ES-I3 (cell line): ENCODE data around the gene ZNF318.
"Not testable (repeated sequence)": the region's sequence is repeated elsewhere in the genome, so short reads cannot be mapped to it uniquely, and the experiment has no call there.

Experiments
- H3K36me3 ChIP-seq: 2 replicates; pipeline ENCODE4 v1.6.1; 2013; ENCODE audit warnings: mild to moderate bottlenecking, low read length, control low read depth, moderate library complexity; ENCODE audit not compliant: insufficient read depth
- H3K4me1 ChIP-seq: 2 replicates; pipeline ENCODE4 v1.6.1; 2013; ENCODE audit warnings: mild to moderate bottlenecking, control low read depth, low read length; ENCODE audit not compliant: insufficient read depth
- H3K9ac ChIP-seq: 2 replicates; pipeline ENCODE4 v1.6.1; 2013; ENCODE audit warnings: low read depth, mild to moderate bottlenecking, low read length, moderate library complexity
- H3K9me3 ChIP-seq: 2 replicates; pipeline ENCODE4 v1.6.1; 2013; ENCODE audit warnings: mild to moderate bottlenecking, low read length, moderate library complexity; ENCODE audit not compliant: control insufficient read depth, insufficient read depth

Gene ZNF318

DNA sequence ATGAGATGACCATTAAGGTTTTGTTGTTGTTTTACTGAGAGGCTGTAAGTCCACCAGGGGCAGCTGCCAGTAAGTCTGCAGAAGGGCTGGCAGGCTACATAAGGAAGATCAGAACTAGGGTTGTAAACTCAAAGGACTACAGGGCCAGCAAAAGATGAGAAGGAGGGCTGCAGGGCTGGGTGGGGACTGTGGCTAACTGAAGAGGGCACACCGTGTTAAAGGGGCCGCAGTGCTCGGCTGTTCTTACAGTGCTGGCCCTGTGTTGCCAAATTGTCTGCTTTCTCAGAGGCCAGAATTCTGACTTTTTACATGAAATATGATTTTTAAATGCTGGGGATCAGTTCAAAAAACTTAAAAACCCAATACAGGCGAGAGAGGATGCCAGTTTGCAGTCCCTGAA lies 25.5 kb upstream of the ZNF318 start:
- no peaks in the 10 kb centered on the region for H3K36me3 ChIP-seq
- no peaks in the 10 kb centered on the region for H3K4me1 ChIP-seq
- H3K9ac ChIP-seq, result no peak overlapping the region

GRCh38 chr6:43393602-43394001 lies 24.2 kb upstream of the ZNF318 start:
- H3K36me3 ChIP-seq, result no peaks in the 10 kb centered on the region

More for the DNA sequence above, 25.5 kb upstream of the ZNF318 start:
- no peaks in the 10 kb centered on the region; the same call in 1 of the 2 replicates for H3K9me3 ChIP-seq

DNA sequence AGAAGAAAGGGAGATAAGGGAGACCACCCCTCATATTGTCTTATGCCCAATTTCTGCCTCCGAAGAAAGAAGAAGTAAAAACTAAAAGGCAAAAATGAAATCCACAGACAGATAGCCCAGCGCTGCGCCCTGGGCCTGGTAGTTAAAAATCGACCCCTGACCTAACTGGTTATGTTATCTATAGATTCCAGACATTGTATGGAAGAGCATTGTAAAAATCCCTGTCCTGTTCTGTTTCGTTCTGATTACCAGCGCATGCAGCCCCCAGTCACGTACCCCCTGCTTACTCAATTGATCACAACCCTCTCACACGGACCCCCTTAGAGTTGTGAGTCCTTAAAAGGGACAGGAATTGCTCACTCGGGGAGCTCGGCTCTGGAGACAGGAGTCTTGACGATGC lies 23.7 kb upstream of the ZNF318 start:
- not testable (repeated sequence) for H3K36me3 ChIP-seq, H3K4me1 ChIP-seq, H3K9me3 ChIP-seq, H3K9ac ChIP-seq

More at GRCh38 chr6:43393602-43394001, 24.2 kb upstream of the ZNF318 start:
- Histone ChIP-seq H3K9me3 (no peaks in the 10 kb centered on the region; the same call in 1 of the 2 replicates), H3K4me1 (no peaks in the 10 kb centered on the region), H3K9ac (no peak overlapping the region)

DNA sequence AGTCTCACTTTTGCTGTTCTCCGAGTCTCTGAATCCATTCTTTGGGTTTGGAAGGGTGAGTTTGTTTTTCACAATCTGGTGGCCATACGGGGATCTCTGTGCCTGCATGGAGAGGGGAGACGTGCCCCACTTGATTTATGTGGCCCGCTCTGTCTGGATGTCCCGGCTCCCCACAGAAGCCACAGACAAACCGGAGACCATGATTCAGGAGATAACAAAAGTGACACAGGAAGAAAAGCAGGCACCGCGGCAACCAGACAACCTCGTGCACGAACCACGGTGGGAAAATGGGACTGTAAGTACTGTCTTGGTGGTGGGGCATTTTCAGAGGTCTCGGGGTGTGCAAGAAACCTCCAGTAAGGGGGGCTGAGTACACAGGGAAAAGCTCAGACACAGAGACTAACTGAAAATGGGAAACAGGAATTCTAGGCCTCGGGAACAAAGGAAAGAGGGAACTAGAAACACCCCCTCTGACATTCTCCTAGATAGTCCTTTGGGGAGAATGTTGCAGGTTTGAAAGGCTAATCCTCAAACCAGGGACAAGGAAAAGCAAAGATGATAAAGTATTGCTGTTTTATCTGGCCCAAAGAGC lies 22.1 kb upstream of the ZNF318 start:
- no peaks in the 10 kb centered on the region for H3K36me3 ChIP-seq
- no peak overlapping the region for H3K9ac ChIP-seq
- no peaks in the 10 kb centered on the region; the same call in 1 of the 2 replicates for H3K9me3 ChIP-seq
- no peaks in the 10 kb centered on the region for H3K4me1 ChIP-seq

DNA sequence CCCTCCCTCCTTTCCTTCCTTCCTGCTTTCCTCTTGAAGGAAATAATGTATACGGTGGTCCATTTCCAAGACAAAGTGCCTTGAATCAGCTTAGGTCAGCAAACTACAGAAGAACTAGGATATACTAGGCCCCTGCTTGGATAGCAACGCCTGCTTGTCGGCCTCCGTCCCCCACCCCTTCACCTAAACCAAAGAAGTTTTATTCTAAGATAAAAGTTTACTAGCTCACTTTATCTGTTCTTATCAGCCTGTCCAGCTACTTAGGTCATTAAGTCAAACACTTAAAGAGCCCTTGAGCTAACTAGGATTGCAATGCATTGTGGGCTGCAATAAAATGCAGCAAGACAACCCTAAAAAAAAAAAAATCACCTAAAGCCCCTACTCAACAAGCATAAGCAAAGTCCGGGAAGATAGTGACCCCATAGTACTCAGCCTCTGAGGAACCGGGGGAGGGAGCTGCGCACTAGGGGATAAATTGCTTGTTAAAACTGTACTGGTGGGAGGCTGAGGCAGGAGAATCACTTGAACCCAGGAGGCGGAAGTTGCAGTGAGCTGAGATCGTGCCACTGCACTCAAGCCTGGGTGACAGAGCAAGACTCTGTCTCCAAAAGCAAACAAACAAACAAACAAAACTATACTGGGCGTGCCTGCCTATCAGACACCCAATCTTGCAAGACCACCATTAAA lies 21.4 kb upstream of the ZNF318 start:
- not testable (repeated sequence) for H3K9ac ChIP-seq, H3K9me3 ChIP-seq

DNA sequence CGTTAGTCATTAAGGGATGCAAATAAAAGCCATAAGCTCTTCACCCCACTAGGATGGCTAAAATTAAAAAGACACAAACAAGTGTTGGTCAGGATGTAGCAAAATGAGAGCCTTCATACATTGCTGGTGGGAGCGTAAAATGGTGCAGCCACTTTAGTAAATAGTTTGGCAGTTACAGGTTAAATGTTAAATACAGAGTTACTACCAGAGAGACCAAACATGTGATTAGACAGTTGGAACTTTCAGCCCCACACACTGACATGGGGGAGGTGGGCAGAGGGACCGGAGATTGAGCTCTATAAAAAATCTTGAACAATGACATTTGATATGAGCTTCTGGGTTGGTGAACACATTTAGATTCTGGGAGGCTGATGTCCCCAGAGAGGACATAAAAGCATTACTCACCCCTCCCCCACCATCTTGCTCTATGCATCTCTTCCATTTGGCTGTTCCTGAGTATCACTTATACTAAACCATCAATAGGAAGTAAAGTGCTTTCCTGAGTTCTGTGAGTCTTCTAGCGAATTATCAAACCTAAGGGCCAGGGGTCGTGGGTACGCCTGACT lies 20.4 kb upstream of the ZNF318 start:
- H3K9me3 ChIP-seq, result no peaks in the 10 kb centered on the region; the same call in 1 of the 2 replicates
- H3K36me3 ChIP-seq, result no peaks in the 10 kb centered on the region
- H3K4me1 ChIP-seq, result no peaks in the 10 kb centered on the region
- H3K9ac ChIP-seq, result no peak overlapping the region

More for the DNA sequence above, 21.4 kb upstream of the ZNF318 start:
- H3K4me1 ChIP-seq, H3K36me3 ChIP-seq: not testable (repeated sequence)

DNA sequence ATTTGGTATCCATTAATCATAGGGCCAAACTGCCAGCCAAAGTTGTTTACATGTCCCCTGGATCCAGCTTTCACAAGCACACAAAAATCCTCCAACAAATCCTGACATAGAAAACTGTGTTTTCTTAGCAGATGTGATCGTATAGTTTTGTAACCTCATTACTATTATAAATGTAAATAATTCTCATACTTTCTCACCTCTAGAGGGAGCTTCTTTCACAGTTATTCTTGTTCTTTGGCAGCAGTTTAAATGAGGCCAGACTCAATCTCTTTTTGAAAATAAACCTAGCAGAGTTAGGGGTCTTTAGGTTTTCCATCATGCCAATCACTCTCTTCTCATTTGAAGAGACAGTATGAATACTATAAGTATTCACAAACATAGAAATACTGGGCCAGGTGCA lies 17.0 kb upstream of the ZNF318 start:
- Histone ChIP-seq H3K9me3 (no peaks in the 10 kb centered on the region), H3K4me1 (no peaks in the 10 kb centered on the region), H3K36me3 (no peaks in the 10 kb centered on the region), H3K9ac (no peak overlapping the region)

DNA sequence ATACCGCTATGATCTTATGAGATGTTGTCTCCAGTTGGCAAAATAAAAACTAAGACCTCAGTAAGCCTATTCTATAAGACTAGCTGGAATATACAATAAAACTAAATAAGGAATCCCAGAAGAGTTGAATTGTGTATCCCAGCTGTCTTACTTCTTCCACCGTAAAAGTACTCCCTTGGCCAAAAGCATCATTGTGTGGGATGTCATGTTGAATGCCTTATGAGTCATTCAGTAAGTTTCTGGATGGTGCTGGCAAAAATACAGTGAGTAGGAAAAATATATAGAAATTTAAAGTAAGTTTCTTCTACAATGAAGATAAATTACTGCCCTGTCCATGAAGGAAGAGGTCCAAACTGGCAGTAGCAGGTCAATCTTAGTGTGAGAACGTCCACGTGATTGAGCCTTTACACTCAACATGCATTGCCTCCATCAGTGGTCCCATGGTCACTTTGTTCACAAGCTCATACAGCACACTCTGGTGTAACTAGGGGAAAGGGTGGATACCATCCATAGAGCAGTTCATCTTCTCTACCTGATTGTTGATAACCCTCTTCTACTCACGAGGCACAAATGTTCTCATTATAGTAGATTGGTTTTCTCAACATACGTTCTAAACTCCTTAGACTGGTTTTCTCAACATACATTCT lies 13.7 kb upstream of the ZNF318 start:
- H3K36me3 ChIP-seq, result no peaks in the 10 kb centered on the region
- H3K9me3 ChIP-seq, result no peaks in the 10 kb centered on the region
- no peaks in the 10 kb centered on the region for H3K4me1 ChIP-seq
- no peak overlapping the region for H3K9ac ChIP-seq

- not testable (repeated sequence) for H3K36me3 ChIP-seq, H3K9ac ChIP-seq, H3K9me3 ChIP-seq, H3K4me1 ChIP-seq
Observed at GRCh38 chr6:43380858-43381257, 11.4 kb upstream of the ZNF318 start.

- no peak overlapping the region for H3K9ac ChIP-seq
- H3K9me3 ChIP-seq, result no peaks in the 10 kb centered on the region
- H3K36me3 ChIP-seq, result no peaks in the 10 kb centered on the region
- H3K4me1 ChIP-seq, result no peaks in the 10 kb centered on the region
Observed at GRCh38 chr6:43378631-43379030, 9.2 kb upstream of the ZNF318 start.

- Histone ChIP-seq H3K9ac (no peak overlapping the region), H3K4me1 (no peaks in the 10 kb centered on the region), H3K36me3 (no peaks in the 10 kb centered on the region), H3K9me3 (no peaks in the 10 kb centered on the region)
Observed at GRCh38 chr6:43377710-43378229, 8.3 kb upstream of the ZNF318 start.

DNA sequence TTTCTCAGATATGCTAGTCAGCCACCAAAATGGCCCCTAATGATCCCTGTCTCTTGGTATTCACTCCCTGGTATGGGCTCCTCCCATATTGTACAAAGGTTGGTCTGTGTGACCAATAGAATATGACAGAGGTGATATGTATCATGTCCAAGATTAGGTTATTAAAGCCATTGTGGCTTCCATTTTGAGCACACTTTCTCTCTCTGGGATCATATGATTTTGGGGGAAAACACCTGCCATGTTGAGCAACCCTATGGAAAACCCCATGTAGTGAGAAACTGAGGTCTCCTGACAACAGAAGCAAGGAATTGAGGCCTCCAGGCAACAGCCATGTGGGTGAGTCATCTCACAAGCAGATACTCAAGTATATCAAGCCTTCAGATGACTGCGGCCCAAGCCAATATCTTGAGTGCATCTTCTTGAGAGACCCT lies 7.1 kb upstream of the ZNF318 start:
- no peaks in the 10 kb centered on the region for H3K9me3 ChIP-seq
- H3K9ac ChIP-seq, result no peak overlapping the region
- H3K4me1 ChIP-seq, result peaks cover 2% of the 10 kb centered on the region; the same call in 1 of the 2 replicates
- no peaks in the 10 kb centered on the region for H3K36me3 ChIP-seq

- Histone ChIP-seq H3K9ac (no peak overlapping the region), H3K4me1 (peaks cover 4% of the 10 kb centered on the region; the same call in 1 of the 2 replicates), H3K9me3 (no peaks in the 10 kb centered on the region), H3K36me3 (no peaks in the 10 kb centered on the region)
Observed at GRCh38 chr6:43375693-43376092, 6.2 kb upstream of the ZNF318 start.

DNA sequence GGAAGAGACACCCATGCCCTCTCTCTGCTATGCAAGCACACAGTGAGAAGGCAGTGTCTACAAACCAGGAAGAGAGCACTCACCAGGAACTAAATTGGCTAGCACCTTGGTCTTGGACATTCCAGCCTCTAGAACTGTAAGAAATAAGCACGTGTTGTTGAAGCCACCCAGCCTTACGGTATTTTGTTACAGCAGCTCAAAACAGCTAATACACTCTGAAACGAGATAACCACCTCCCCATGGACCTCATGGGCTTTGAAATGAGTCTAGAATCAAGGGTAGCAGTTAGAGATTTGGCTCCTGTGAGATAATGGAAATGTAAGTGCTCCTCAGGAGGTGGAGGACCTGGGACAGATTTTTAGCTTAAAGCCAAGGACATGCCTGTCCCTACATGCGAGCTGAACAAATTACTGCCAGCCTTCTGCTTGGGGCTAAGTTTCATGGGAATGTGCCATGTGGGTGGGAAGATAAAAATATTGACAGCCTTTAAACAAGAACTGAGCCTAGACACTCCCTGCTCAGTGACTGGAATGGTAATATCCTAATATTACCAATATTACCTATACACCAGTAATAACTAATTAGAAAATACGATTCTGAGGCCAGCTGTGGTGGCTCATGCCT lies 3.9 kb upstream of the ZNF318 start:
- no peak overlapping the region for H3K9ac ChIP-seq
- H3K4me1 ChIP-seq, result peaks cover 4% of the 10 kb centered on the region; the same call in 1 of the 2 replicates
- no peaks in the 10 kb centered on the region for H3K36me3 ChIP-seq
- H3K9me3 ChIP-seq, result no peaks in the 10 kb centered on the region
